Prostate gland (tissue), 2 donors: Measurements from ENCODE around the gene PRKAG2.

Experiments used
- CTCF ChIP-seq, 4 experiments: fragments of 200-600 bp in 2 of 4; fragments of 450-650 bp in 2 of 4; sonication (generic) in 2 of 4; IDR thresholded peaks; 1 replicate in 3 of 4; 2 replicates in 1 of 4; pipeline ENCODE4 v1.5.1; 2016 to 2019; ENCODE audit warnings: antibody characterized with exemption in 4 of 4, mild to moderate bottlenecking in 2 of 4, moderate library complexity in 2 of 4
- POLR2A ChIP-seq: fragments of 450-650 bp; IDR thresholded peaks from one replicate; pipeline ENCODE4 v1.6.1; 2016; ENCODE audit warnings: antibody characterized with exemption, mild to moderate bottlenecking
- POLR2AphosphoS5 ChIP-seq: sonication (generic); formaldehyde crosslinking; IDR thresholded peaks from one replicate; pipeline ENCODE4 v1.6.1; 2017; ENCODE audit warnings: antibody characterized with exemption

- TF ChIP-seq POLR2AphosphoS5 (peak; percentile 26), CTCF (IDR thresholded peaks at IDR 0.05) (no peak), POLR2A (no peak)
Observed at GRCh38 chr7:151687523-151688235, 189.2 kb downstream of the PRKAG2 start.
